Measurements from ENCODE around the gene IHH. TPM values are rescaled to one million over a fixed set of nuclear protein-coding genes. Genes with fewer than 3 reads are reported as not detected.

IHH gene
- total RNA-seq, 1 donor from 2014 or later = not detected

DNA sequence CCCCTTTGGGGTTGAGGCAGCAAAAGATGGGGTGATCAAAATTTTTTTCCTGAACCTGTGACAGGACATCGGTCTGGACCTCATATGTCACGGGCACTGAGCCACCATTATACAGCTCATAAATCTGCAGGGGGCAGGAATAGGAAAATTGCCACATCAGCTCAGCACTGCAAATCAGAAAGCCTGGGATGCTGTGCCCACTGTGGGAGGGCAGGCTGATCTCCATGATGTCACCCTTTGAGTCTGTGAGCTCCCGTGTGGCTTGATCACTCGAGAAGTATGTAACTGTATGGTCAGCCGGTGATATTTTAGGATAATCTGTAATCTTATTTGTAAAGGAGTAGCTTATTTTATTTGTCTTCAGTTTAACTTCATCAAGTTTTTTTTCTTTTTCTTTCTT, 49.8 kb downstream of the IHH start:
- DNase-seq (ENCODE audit: low spot score) = no peak
- no peaks in the 10 kb centered on the region for H3K36me3 Mint-ChIP-seq (ENCODE audit: low read depth, unreplicated experiment)
- H3K9me3 Mint-ChIP-seq (ENCODE audit: unreplicated experiment) = no peaks in the 10 kb centered on the region
- no peak overlapping the region for H3K27ac Mint-ChIP-seq (ENCODE audit: unreplicated experiment)
- TF ChIP-seq, protein P1, sequence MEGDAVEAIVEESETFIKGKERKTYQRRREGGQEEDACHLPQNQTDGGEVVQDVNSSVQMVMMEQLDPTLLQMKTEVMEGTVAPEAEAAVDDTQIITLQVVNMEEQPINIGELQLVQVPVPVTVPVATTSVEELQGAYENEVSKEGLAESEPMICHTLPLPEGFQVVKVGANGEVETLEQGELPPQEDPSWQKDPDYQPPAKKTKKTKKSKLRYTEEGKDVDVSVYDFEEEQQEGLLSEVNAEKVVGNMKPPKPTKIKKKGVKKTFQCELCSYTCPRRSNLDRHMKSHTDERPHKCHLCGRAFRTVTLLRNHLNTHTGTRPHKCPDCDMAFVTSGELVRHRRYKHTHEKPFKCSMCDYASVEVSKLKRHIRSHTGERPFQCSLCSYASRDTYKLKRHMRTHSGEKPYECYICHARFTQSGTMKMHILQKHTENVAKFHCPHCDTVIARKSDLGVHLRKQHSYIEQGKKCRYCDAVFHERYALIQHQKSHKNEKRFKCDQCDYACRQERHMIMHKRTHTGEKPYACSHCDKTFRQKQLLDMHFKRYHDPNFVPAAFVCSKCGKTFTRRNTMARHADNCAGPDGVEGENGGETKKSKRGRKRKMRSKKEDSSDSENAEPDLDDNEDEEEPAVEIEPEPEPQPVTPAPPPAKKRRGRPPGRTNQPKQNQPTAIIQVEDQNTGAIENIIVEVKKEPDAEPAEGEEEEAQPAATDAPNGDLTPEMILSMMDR (IDR thresholded peaks at IDR 0.05; ENCODE audit: unreplicated experiment) = no peak
- H3K4me1 Mint-ChIP-seq (ENCODE audit: unreplicated experiment) = peaks cover 3% of the 10 kb centered on the region
- H3K27me3 Mint-ChIP-seq (ENCODE audit: unreplicated experiment) = peaks cover 10% of the 10 kb centered on the region
- H3K4me3 Mint-ChIP-seq (ENCODE audit: unreplicated experiment) = no peak overlapping the region

DNA sequence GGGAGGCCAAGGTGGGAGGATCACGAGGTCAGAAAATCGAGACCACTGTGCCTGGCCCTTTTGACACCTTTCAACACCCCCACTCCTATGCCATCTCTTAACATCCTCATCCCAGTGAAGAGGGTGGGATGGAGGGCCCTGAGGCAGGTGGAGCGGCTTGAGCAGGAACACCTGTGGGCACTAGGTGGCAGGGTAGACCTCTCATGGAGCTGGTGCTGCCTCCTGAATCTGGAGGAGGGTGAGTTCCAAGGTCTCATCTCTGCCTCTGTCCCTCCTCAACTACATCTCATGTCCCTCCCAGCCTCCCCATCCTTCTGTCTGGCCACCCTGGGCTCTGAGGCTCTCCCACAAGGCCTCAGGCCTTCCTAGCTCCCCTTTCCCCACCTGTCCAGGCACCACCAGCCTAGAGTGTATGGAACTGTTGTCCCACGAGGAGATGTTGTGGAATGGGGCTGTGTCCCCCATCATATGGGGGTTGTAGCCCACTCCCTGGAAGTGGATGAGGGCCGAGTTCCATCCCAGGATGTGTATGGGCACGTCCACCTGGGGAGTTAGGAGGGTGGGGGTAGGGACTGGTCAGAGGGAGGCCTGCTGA, 50.5 kb downstream of the IHH start:
- TF ChIP-seq, protein P1 (IDR thresholded peaks at IDR 0.05; ENCODE audit: unreplicated experiment) = no peak
- no peak for DNase-seq (ENCODE audit: low spot score)

DNA sequence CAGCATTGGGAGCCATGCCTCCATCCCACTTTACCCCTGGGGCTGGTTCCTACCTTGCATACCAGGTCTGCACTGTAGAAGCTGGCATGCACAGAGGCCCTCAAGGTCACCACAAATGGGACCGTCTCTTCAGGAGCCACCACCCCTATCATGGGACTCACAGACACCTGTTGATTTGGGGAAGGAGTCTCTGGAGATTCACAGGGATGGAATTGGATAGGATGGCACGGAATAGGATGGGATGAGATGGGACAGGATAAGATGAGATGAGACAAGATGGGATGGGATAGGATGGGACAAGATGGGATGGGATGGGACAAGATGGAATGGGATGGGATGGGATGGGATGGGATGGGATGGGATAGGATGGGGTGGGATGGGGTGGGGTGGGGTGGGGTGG, 51.4 kb downstream of the IHH start:
- DNase-seq (ENCODE audit: low spot score) = no peak
- Mint-ChIP-seq H3K4me3 (ENCODE audit: unreplicated experiment) (no peak overlapping the region), H3K36me3 (ENCODE audit: low read depth, unreplicated experiment) (peaks cover 4% of the 10 kb centered on the region), H3K9me3 (ENCODE audit: unreplicated experiment) (no peaks in the 10 kb centered on the region), H3K4me1 (ENCODE audit: unreplicated experiment) (peaks cover 3% of the 10 kb centered on the region), H3K27ac (ENCODE audit: unreplicated experiment) (no peak overlapping the region), H3K27me3 (ENCODE audit: unreplicated experiment) (peaks cover 16% of the 10 kb centered on the region)
- TF ChIP-seq, protein P1 (IDR thresholded peaks at IDR 0.05; ENCODE audit: unreplicated experiment) = no peak

More for the DNA sequence above, 50.5 kb downstream of the IHH start:
- no peak overlapping the region for H3K27ac Mint-ChIP-seq (ENCODE audit: unreplicated experiment)
- peaks cover 3% of the 10 kb centered on the region for H3K4me1 Mint-ChIP-seq (ENCODE audit: unreplicated experiment)
- no peak overlapping the region for H3K4me3 Mint-ChIP-seq (ENCODE audit: unreplicated experiment)
- H3K9me3 Mint-ChIP-seq (ENCODE audit: unreplicated experiment) = no peaks in the 10 kb centered on the region
- H3K27me3 Mint-ChIP-seq (ENCODE audit: unreplicated experiment) = peaks cover 12% of the 10 kb centered on the region
- no peaks in the 10 kb centered on the region for H3K36me3 Mint-ChIP-seq (ENCODE audit: low read depth, unreplicated experiment)

Small RNAs within 50 kb of the gene (microRNA-seq; reads per million reads assigned to microRNA genes)
- 0.70 reads per million, percentile 2 among the genes with 10 or more reads in this experiment for gene MIR3131 (ENCODE audit: unreplicated experiment)

Other genes with a start within 250 kb of the IHH start
- gene PRKAG3, start 229.1 kb downstream of the IHH start, total RNA-seq (ENCODE audit: unreplicated experiment) = not detected
- not detected for gene WNT6, start 201.1 kb downstream of the IHH start, total RNA-seq (ENCODE audit: unreplicated experiment)
- gene WNT10A, start 180.1 kb downstream of the IHH start, total RNA-seq (ENCODE audit: unreplicated experiment) = not detected
- gene CDK5R2, start 101.3 kb downstream of the IHH start, total RNA-seq (ENCODE audit: unreplicated experiment) = 0.13 TPM
- gene FEV, start 75.7 kb downstream of the IHH start, total RNA-seq (ENCODE audit: unreplicated experiment) = 0.56 TPM
- gene CRYBA2, start 67.5 kb downstream of the IHH start, total RNA-seq (ENCODE audit: unreplicated experiment) = not detected
- gene CFAP65, start 19.4 kb downstream of the IHH start, total RNA-seq (ENCODE audit: unreplicated experiment) = 0.59 TPM
- gene NHEJ1, start 99.9 kb upstream of the IHH start, total RNA-seq (ENCODE audit: unreplicated experiment) = 11.1 TPM
- 1.7 TPM for gene SLC23A3, start 109.1 kb upstream of the IHH start, total RNA-seq (ENCODE audit: unreplicated experiment)
- gene CNPPD1, start 116.0 kb upstream of the IHH start, total RNA-seq (ENCODE audit: unreplicated experiment) = 47.1 TPM
- gene RETREG2, start 117.4 kb upstream of the IHH start, total RNA-seq (ENCODE audit: unreplicated experiment) = 90.6 TPM
- gene ZFAND2B, start 145.9 kb upstream of the IHH start, total RNA-seq (ENCODE audit: unreplicated experiment) = 39.7 TPM
- gene ABCB6, start 158.0 kb upstream of the IHH start, total RNA-seq (ENCODE audit: unreplicated experiment) = 11.4 TPM
- 48.5 TPM for gene ATG9A, start 168.7 kb upstream of the IHH start, total RNA-seq (ENCODE audit: unreplicated experiment)
- gene ANKZF1, start 168.9 kb upstream of the IHH start, total RNA-seq (ENCODE audit: unreplicated experiment) = 43.8 TPM
- 7.3 TPM for gene GLB1L, start 184.5 kb upstream of the IHH start, total RNA-seq (ENCODE audit: unreplicated experiment)
- 29.5 TPM for gene STK16, start 184.6 kb upstream of the IHH start, total RNA-seq (ENCODE audit: unreplicated experiment)
- not detected for gene TUBA4B, start 192.3 kb upstream of the IHH start, total RNA-seq (ENCODE audit: unreplicated experiment)
- gene TUBA4A, start 193.0 kb upstream of the IHH start, total RNA-seq (ENCODE audit: unreplicated experiment) = 18.7 TPM
- 64.3 TPM for gene DNAJB2, start 218.4 kb upstream of the IHH start, total RNA-seq (ENCODE audit: unreplicated experiment)
- gene PTPRN, start 248.5 kb upstream of the IHH start, total RNA-seq (ENCODE audit: unreplicated experiment) = 1.1 TPM

All from endothelial cell (in vitro differentiated cells).